PC-3 (cell line): ENCODE results near the gene TIMP1. TPM values are rescaled to one million over a fixed set of nuclear protein-coding genes. Genes with fewer than 3 reads are reported as not detected.

Experiments
- ATAC-seq: fragments of 200-7000 bp; cut with Tn5 transposase; 2 replicates; pipeline ENCODE4 v1.9.1; 2020; ENCODE audit warnings: mild to moderate bottlenecking, moderate library complexity
- BruUV-seq: library from RNA; stranded (reverse); fragments of 400-500 nt; replicated peaks from 2 replicates; lab custom pipeline; 2021; lab: Mats Ljungman, UMichigan
- CTCF ChIA-PET: fragments of 300-600 bp; sonication (Branson Sonifier 250); formaldehyde crosslinking; loops from one replicate; lab custom pipeline; 2022; ENCODE audit warnings: antibody characterized with exemption; lab: Charles Lee
- POLR2A ChIA-PET: fragments of 300-600 bp; sonication (Branson Sonifier 250); formaldehyde crosslinking; loops from one replicate; lab custom pipeline; 2022; ENCODE audit warnings: antibody characterized with exemption; ENCODE audit not compliant: unreplicated experiment; lab: Charles Lee
- DNase-seq: peaks from one replicate; pipeline ENCODE4 v3.0.0-alpha.2; 2015
- H2AFZ ChIP-seq: fragments of 300-600 bp; sonication (generic); 2 replicates; pipeline ENCODE4 v1.6.0; 2016; ENCODE audit warnings: antibody characterized with exemption, low read length
- H3F3A ChIP-seq: fragments of 300-600 bp; sonication (generic); one replicate; pipeline ENCODE4 v1.6.0; 2017; ENCODE audit warnings: antibody characterized with exemption, low read length, control low read depth, mild to moderate bottlenecking; ENCODE audit not compliant: unreplicated experiment
- H3K27ac ChIP-seq: fragments of 300-600 bp; sonication (generic); 2 replicates; pipeline ENCODE4 v1.5.1; 2016; ENCODE audit warnings: mild to moderate bottlenecking, low read length
- H3K27me3 ChIP-seq: fragments of 300-600 bp; sonication (generic); 2 replicates; pipeline ENCODE4 v1.6.1; 2016; ENCODE audit warnings: low read length, mixed read lengths
- H3K36me3 ChIP-seq: fragments of 300-600 bp; sonication (generic); 2 replicates; pipeline ENCODE4 v1.6.1; 2016; ENCODE audit warnings: low read depth, mixed run types, low read length, mixed read lengths
- H3K4me1 ChIP-seq: fragments of 300-600 bp; sonication (generic); 2 replicates; pipeline ENCODE4 v1.5.1; 2016; ENCODE audit warnings: low read length; ENCODE audit not compliant: insufficient read depth
- H3K4me2 ChIP-seq: fragments of 300-600 bp; sonication (generic); 2 replicates; pipeline ENCODE4 v1.6.0; 2016; ENCODE audit warnings: low read length
- H3K4me3 ChIP-seq: fragments of 300-600 bp; sonication (generic); 2 replicates; pipeline ENCODE4 v1.5.1; 2016; ENCODE audit warnings: mild to moderate bottlenecking, low read length, mixed read lengths
- H3K79me2 ChIP-seq: fragments of 300-600 bp; sonication (generic); 2 replicates; pipeline ENCODE4 v1.6.1; 2017; ENCODE audit warnings: low read length, mixed read lengths
- H3K9ac ChIP-seq: fragments of 300-600 bp; sonication (generic); 2 replicates; pipeline ENCODE4 v1.6.0; 2016; ENCODE audit warnings: mild to moderate bottlenecking, low read length
- H3K9me2 ChIP-seq: fragments of 300-600 bp; sonication (generic); replicated peaks from 2 replicates; pipeline ENCODE4 v1.6.1; 2016; ENCODE audit warnings: mixed run types, low read length, mixed read lengths
- H3K9me3 ChIP-seq: fragments of 300-600 bp; sonication (generic); 2 replicates; pipeline ENCODE4 v1.6.1; 2016; ENCODE audit warnings: low read length, mixed read lengths
- H4K20me1 ChIP-seq: fragments of 300-600 bp; sonication (generic); 2 replicates; pipeline ENCODE4 v1.6.1; 2016; ENCODE audit warnings: low read length, mixed read lengths
- CTCF ChIP-seq: fragments of 300-600 bp; sonication (generic); conservative IDR thresholded peaks from 2 replicates; pipeline ENCODE4 v1.5.1; 2017; ENCODE audit warnings: antibody characterized with exemption, low read depth, mild to moderate bottlenecking, low read length
- EZH2 ChIP-seq: fragments of 300-600 bp; sonication (generic); IDR thresholded peaks from one replicate; pipeline ENCODE4 v1.6.1; 2017; ENCODE audit warnings: antibody characterized with exemption, mild to moderate bottlenecking, low read length; ENCODE audit not compliant: unreplicated experiment
- EZH2phosphoT487 ChIP-seq: fragments of 300-600 bp; sonication (generic); IDR thresholded peaks from 2 replicates; pipeline ENCODE4 v1.6.1; 2018; ENCODE audit warnings: mild to moderate bottlenecking, antibody characterized with exemption, low read length, borderline replicate concordance
- intact Hi-C: fragments of 100-400 bp; cut with micrococcal nuclease; formaldehyde crosslinking; loops from 2 replicates; pipeline ENCODE4 v1.9.0; 2023
- total RNA-seq: library from RNA; depleted of rRNA; stranded (reverse); fragments of >200 nt; gene quantifications from 2 replicates; pipeline ENCODE4 v1.2.3, GENCODE V29; 2014

Gene TIMP1
- total RNA-seq, 1 experiment from 2014 or later: 222 TPM

GRCh38 chrX:47610511-47610910 is 28.3 kb downstream of the TIMP1 start:
- no peaks in the 10 kb centered on the region for H3F3A ChIP-seq
- intact Hi-C loops: no loop called here
- H3K27ac ChIP-seq: no peak overlapping the region
- H3K36me3 ChIP-seq: no peaks in the 10 kb centered on the region
- no peaks in the 10 kb centered on the region for H3K9me2 ChIP-seq
- no peaks in the 10 kb centered on the region for H3K9me3 ChIP-seq
- H3K4me3 ChIP-seq: no peak overlapping the region
- ChIA-PET POLR2A (no interaction called here), CTCF (no interaction called here)
- no peaks in the 10 kb centered on the region for H3K27me3 ChIP-seq
- no TSS peak for BruUV-seq
- H3K4me1 ChIP-seq: no peaks in the 10 kb centered on the region
- no peak for ATAC-seq
- H3K9ac ChIP-seq: no peak overlapping the region
- no peaks in the 10 kb centered on the region for H4K20me1 ChIP-seq
- DNase-seq: no peak
- no peaks in the 10 kb centered on the region for H3K79me2 ChIP-seq
- no peak overlapping the region for H3K4me2 ChIP-seq
- TF ChIP-seq EZH2phosphoT487: no peak
- TF ChIP-seq CTCF: no peak
- TF ChIP-seq EZH2: no peak
- no peak overlapping the region for H2AFZ ChIP-seq

- CTCF ChIA-PET: no interaction called here
Measured at GRCh38 chrX:47611489-47611888, 29.3 kb downstream of the TIMP1 start.

More at GRCh38 chrX:47611489-47611888, 29.3 kb downstream of the TIMP1 start:
- H3K9me3 ChIP-seq: no peaks in the 10 kb centered on the region
- no peaks in the 10 kb centered on the region for H4K20me1 ChIP-seq
- H3K79me2 ChIP-seq: no peaks in the 10 kb centered on the region
- no peaks in the 10 kb centered on the region for H3K36me3 ChIP-seq
- no peak for DNase-seq
- intact Hi-C loops: no loop called here
- no TSS peak for BruUV-seq
- no peak overlapping the region for H3K27ac ChIP-seq
- no peaks in the 10 kb centered on the region for H3K9me2 ChIP-seq
- no peaks in the 10 kb centered on the region for H3K4me1 ChIP-seq
- no peaks in the 10 kb centered on the region for H3K27me3 ChIP-seq
- H3K4me2 ChIP-seq: no peak overlapping the region
- TF ChIP-seq CTCF (no peak), EZH2 (no peak), EZH2phosphoT487 (no peak)
- no peaks in the 10 kb centered on the region for H3F3A ChIP-seq
- no peak overlapping the region for H2AFZ ChIP-seq
- H3K9ac ChIP-seq: no peak overlapping the region
- H3K4me3 ChIP-seq: no peak overlapping the region
- POLR2A ChIA-PET: no interaction called here
- no peak for ATAC-seq
